GM23248 (cell line): Measurements from ENCODE around the gene MAP3K4. TPM values are rescaled to one million over a fixed set of nuclear protein-coding genes. Genes with fewer than 3 reads are reported as not detected.
A peak's percentile ranks its signal among the peaks of the same experiment; 100 is the strongest.

Experiments used
- DNase-seq: peaks from one replicate; pipeline ENCODE4 v3.0.0-alpha.2; 2015
- H2AFZ ChIP-seq: fragments of 200-600 bp; sonication (generic); 2 replicates; pipeline ENCODE4 v1.6.1; 2016; ENCODE audit warnings: antibody characterized with exemption
- H3F3A ChIP-seq: fragments of 200-600 bp; sonication (generic); 2 replicates; pipeline ENCODE4 v1.6.1; 2016; ENCODE audit warnings: mild to moderate bottlenecking, antibody characterized with exemption, mixed run types; ENCODE audit not compliant: insufficient read depth
- H3K27ac ChIP-seq: fragments of 200-600 bp; sonication (generic); 2 replicates; pipeline ENCODE4 v1.5.1; 2016; ENCODE audit warnings: mild to moderate bottlenecking
- H3K27me3 ChIP-seq: fragments of 200-600 bp; sonication (generic); replicated peaks from 2 replicates; pipeline ENCODE4 v1.6.1; 2016; ENCODE audit warnings: mild to moderate bottlenecking; ENCODE audit not compliant: insufficient read depth
- H3K36me3 ChIP-seq: fragments of 200-600 bp; sonication (generic); 2 replicates; pipeline ENCODE4 v1.6.1; 2016; ENCODE audit warnings: low read depth, mild to moderate bottlenecking
- H3K4me1 ChIP-seq: fragments of 200-600 bp; sonication (generic); 2 replicates; pipeline ENCODE4 v1.6.1; 2016; ENCODE audit warnings: mild to moderate bottlenecking; ENCODE audit not compliant: insufficient read depth
- H3K4me2 ChIP-seq: fragments of 200-600 bp; sonication (generic); one replicate; pipeline ENCODE4 v1.6.1; 2016; ENCODE audit warnings: mild to moderate bottlenecking; ENCODE audit not compliant: unreplicated experiment
- H3K4me3 ChIP-seq: fragments of 200-600 bp; sonication (generic); 2 replicates; pipeline ENCODE4 v1.5.1; 2016; ENCODE audit warnings: mild to moderate bottlenecking
- H3K79me2 ChIP-seq: fragments of 200-600 bp; sonication (generic); 2 replicates; pipeline ENCODE4 v1.6.1; 2016; ENCODE audit warnings: mild to moderate bottlenecking; ENCODE audit not compliant: insufficient read depth
- H3K9ac ChIP-seq: fragments of 200-600 bp; sonication (generic); 2 replicates; pipeline ENCODE4 v1.6.1; 2016; ENCODE audit warnings: mild to moderate bottlenecking
- H3K9me2 ChIP-seq: fragments of 200-600 bp; sonication (generic); 2 replicates; pipeline ENCODE4 v1.6.1; 2016; ENCODE audit warnings: mixed run types, mild to moderate bottlenecking, moderate library complexity; ENCODE audit not compliant: insufficient read depth
- H3K9me3 ChIP-seq: fragments of 200-600 bp; sonication (generic); one replicate; pipeline ENCODE4 v1.6.1; 2017; ENCODE audit warnings: low read depth
- H4K20me1 ChIP-seq: fragments of 200-600 bp; sonication (generic); 2 replicates; pipeline ENCODE4 v1.6.0; 2016; ENCODE audit not compliant: insufficient read depth
- EZH2 ChIP-seq: fragments of 200-600 bp; sonication (generic); IDR thresholded peaks from 2 replicates; pipeline ENCODE4 v1.6.1; 2018; ENCODE audit warnings: antibody characterized with exemption, mild to moderate bottlenecking; ENCODE audit not compliant: insufficient read depth, poor library complexity, severe bottlenecking
- EZH2phosphoT487 ChIP-seq: fragments of 200-600 bp; sonication (generic); IDR thresholded peaks from 2 replicates; pipeline ENCODE4 v1.6.1; 2018; ENCODE audit warnings: antibody characterized with exemption, moderate library complexity, mild to moderate bottlenecking, low read depth; ENCODE audit not compliant: insufficient read depth
- WGBS, 2 experiments: methylation state at CpG; one replicate each; pipeline ENCODE4 v1.1.6; 2015 to 2017; ENCODE audit warnings: low lambda C conversion rate in 2 of 2, low coverage in 1 of 2; ENCODE audit errors: missing lambda C conversion rate in 2 of 2; 5-methylcytosine and 5-hydroxymethylcytosine counted together
- in situ Hi-C: fragments of 300-500 bp; cut with MboI; formaldehyde crosslinking; loops from 2 replicates; pipeline ENCODE4 v1.15.0; 2020
- polyA plus RNA-seq: library from polyadenylated mRNA; unstranded; fragments of >200 nt; fragmentation: Nextera tagmentation; extraction: Ambion mirVana; gene quantifications from 2 replicates; pipeline ENCODE4 v1.2.1, GENCODE V29; 2016
- total RNA-seq: library from RNA; depleted of rRNA; stranded (reverse); fragments of >200 nt; shearing (Covaris generic); gene quantifications from 2 replicates; pipeline ENCODE4 v1.2.3, GENCODE V29; 2014

The MAP3K4 gene
- total and polyA plus RNA-seq, 2 experiments from 2014 or later = 13.0 to 26.2 TPM

- Histone ChIP-seq H3K9ac (no peak overlapping the region), H3K9me3 (no peaks in the 10 kb centered on the region), H3K27ac (no peak overlapping the region), H3F3A (peaks cover 32% of the 10 kb centered on the region; the same call in 1 of the 2 replicates), H3K4me2 (no peak overlapping the region), H3K4me1 (no peaks in the 10 kb centered on the region), H3K79me2 (no peaks in the 10 kb centered on the region), H4K20me1 (no peaks in the 10 kb centered on the region), H3K27me3 (no peaks in the 10 kb centered on the region), H3K36me3 (peaks cover 3% of the 10 kb centered on the region; the same call in 1 of the 2 replicates), H2AFZ (no peak overlapping the region), H3K9me2 (no peaks in the 10 kb centered on the region), H3K4me3 (no peak overlapping the region)
- no peak for TF ChIP-seq EZH2phosphoT487
- no peak for TF ChIP-seq EZH2
- DNase-seq = no peak
- in situ Hi-C loops = no loop called here
- WGBS, 2 experiments = 87 to 90% methylated on average over 11 of the region's 11 CpGs
Measured at GRCh38 chr6:161136655-161137054, 145.1 kb downstream of the MAP3K4 start.

DNA sequence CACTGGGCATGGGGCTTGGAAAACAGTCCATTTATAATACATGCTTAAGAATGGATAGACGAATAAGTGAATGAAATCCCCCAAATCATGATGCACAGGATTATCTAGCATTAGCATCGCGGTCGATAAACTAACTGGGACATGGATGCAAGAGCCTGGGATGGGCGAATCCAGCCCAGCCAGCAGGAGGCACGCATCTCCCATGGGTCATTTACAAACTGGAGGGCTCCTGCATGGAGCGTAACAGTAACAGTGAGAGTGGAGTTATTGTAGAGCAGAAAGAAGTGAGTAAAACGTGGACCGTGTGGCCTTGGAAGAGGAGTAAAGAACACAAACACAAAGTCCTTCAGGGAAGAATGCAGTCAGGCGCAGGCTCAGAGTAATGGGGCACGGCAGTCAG, 145.8 kb downstream of the MAP3K4 start:
- H3K79me2 ChIP-seq = no peaks in the 10 kb centered on the region
- H3K4me3 ChIP-seq = no peak overlapping the region
- H3K4me2 ChIP-seq = no peak overlapping the region
- H3K9me2 ChIP-seq = no peaks in the 10 kb centered on the region
- no peaks in the 10 kb centered on the region for H4K20me1 ChIP-seq
- no peak for TF ChIP-seq EZH2phosphoT487
- no peak for TF ChIP-seq EZH2
- in situ Hi-C loops = no loop called here
- H3K36me3 ChIP-seq = peaks cover 3% of the 10 kb centered on the region; the same call in 1 of the 2 replicates
- no peak overlapping the region for H3K27ac ChIP-seq
- H2AFZ ChIP-seq = no peak overlapping the region
- H3K9ac ChIP-seq = no peak overlapping the region
- no peaks in the 10 kb centered on the region for H3K9me3 ChIP-seq
- peaks cover 29% of the 10 kb centered on the region; the same call in 1 of the 2 replicates for H3F3A ChIP-seq
- 98 to 99% methylated on average over 11 of the region's 11 CpGs for WGBS, 2 experiments
- H3K27me3 ChIP-seq = no peaks in the 10 kb centered on the region
- no peaks in the 10 kb centered on the region for H3K4me1 ChIP-seq
- no peak for DNase-seq

DNA sequence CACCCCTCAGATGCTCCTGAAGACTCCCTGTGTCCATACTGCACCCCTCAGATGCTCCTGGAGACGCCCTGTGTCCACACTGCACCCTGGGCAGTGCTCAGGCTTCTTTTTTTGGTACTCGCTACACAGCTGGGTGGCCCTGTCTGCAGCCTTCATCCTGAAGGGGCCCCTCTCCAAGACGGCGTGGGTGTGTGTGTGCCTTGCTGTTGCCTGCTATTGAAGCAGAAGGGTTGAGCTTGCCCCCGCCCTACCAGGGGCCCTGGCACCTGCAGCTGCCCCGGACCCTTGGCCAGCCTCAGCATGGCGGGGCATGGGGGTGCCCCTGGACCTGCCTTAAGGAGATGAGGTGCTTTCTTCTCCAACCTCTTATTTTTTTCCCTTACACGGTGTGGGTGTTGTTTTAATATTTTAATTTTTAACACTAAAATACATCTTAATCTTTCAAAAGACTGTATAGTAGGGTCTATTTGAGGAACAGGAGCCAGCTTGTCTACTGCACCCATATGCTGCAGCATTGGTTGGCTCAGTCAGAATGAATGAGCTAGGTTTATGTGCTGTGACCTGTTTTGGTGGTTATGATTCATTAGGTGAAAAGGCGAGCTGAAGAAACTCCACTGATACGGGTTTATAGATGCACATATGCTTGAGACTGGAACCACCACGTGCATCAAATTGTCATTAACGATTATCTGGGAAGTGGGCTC, 146.4 kb downstream of the MAP3K4 start:
- Histone ChIP-seq H3K36me3 (peaks cover 3% of the 10 kb centered on the region; the same call in 1 of the 2 replicates), H2AFZ (no peak overlapping the region), H3K9me2 (no peaks in the 10 kb centered on the region), H3K4me3 (no peak overlapping the region), H3K4me1 (no peaks in the 10 kb centered on the region), H3K27ac (0 out of 2 replicates have a peak overlapping the region, but pooled peaks have one; percentile 8), H3K4me2 (no peak overlapping the region), H3F3A (peaks cover 27% of the 10 kb centered on the region; the same call in 1 of the 2 replicates), H3K9ac (no peak overlapping the region), H3K9me3 (no peaks in the 10 kb centered on the region), H3K79me2 (no peaks in the 10 kb centered on the region), H3K27me3 (no peaks in the 10 kb centered on the region), H4K20me1 (no peaks in the 10 kb centered on the region)
- WGBS, 2 experiments = 90 to 92% methylated on average over 12 of the region's 12 CpGs
- in situ Hi-C loops = no loop called here
- no peak for TF ChIP-seq EZH2
- TF ChIP-seq EZH2phosphoT487 = no peak
- peak; percentile 56 for DNase-seq

DNA sequence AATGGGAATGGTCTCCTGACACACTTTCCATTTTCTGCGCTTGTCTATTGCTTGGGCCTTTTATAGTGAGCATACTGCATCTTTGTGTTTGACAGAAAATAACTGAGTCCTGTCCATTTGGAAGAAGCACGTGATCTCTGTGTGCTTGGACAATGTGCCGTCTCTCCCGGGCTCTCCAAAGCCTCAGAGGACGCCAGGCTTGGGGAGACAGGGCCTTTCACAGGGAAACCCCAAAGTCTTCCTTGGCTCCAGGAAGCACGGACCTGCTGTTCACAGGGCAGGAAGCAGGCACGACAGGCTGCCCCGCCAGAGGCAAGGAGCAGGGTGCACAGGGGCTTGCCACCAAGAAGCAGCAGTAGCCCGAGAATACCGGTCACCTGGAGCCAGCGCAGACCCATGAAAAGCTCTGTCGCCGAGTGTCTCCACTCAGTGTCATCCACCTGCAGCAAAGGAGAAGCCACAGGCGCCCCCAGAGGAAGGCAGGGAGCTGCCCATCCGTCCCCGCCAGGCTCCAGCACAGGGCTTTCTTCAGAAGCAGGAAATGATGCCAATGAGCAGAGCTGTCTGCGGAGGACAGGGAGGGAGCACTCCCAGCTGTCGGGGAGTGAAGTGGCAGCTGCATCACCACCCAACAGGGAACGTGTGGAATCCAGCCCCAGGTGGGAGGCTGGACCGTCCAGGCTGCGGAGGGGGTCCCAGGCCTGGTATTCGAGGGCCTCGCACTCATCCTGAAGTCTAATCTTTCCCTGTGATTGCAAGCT, 147.2 kb downstream of the MAP3K4 start:
- no peaks in the 10 kb centered on the region for H3K9me2 ChIP-seq
- no peak overlapping the region for H3K4me2 ChIP-seq
- DNase-seq = no peak
- H3K9ac ChIP-seq = no peak overlapping the region
- no peak for TF ChIP-seq EZH2
- TF ChIP-seq EZH2phosphoT487 = no peak
- WGBS, 2 experiments = 97 to 98% methylated on average over 23 of the region's 23 CpGs
- H3K79me2 ChIP-seq = no peaks in the 10 kb centered on the region
- H3K4me3 ChIP-seq = no peak overlapping the region
- no peaks in the 10 kb centered on the region for H3K27me3 ChIP-seq
- H3K9me3 ChIP-seq = no peaks in the 10 kb centered on the region
- no peak overlapping the region for H3K27ac ChIP-seq
- peaks cover 23% of the 10 kb centered on the region; the same call in 1 of the 2 replicates for H3F3A ChIP-seq
- in situ Hi-C loops = no loop called here
- peaks cover 3% of the 10 kb centered on the region; the same call in 1 of the 2 replicates for H3K36me3 ChIP-seq
- H2AFZ ChIP-seq = no peak overlapping the region
- H3K4me1 ChIP-seq = no peaks in the 10 kb centered on the region
- H4K20me1 ChIP-seq = no peaks in the 10 kb centered on the region
